ENCODE measurements around the gene E2F6. TPM values are rescaled to one million over a fixed set of nuclear protein-coding genes. Genes with fewer than 3 reads are reported as not detected.

The E2F6 gene
- total and polyA plus RNA-seq, 2 donors (not counting 3 experiments of a cell fraction or from before 2014, with no cell fraction given): 7.9 to 15.7 TPM

DNA sequence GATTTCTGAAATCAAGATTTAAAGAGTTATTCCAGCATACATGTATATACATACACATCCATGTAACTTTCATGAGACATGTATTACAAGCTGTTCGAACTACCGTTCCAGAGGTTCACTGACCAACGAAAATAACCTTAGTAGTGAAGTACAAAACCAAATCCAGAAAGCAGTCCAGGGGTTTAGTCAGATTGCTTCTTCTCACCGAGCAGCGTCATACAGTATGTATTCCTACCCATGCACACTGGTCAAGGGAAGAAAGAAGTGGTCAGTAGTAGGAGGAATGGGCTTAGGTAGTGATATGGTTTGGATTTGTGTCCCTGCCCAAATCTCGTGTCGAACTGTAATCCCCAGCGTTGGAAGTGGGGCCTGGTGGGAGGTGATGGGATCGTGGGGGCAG, 45.3 kb downstream of the E2F6 start:
- Histone ChIP-seq H3K4me1 (ENCODE audit: control insufficient read depth, extremely low read depth, insufficient read depth, low read length) (no peaks in the 10 kb centered on the region), H3K9me1 (replicated peaks; ENCODE audit: control insufficient read depth, extremely low read depth, insufficient read depth, low read length) (no peaks in the 10 kb centered on the region), H2AFZ (ENCODE audit: low read depth, low read length) (no peak overlapping the region), H3K4me3 (replicated peaks in 1 of 3; ENCODE audit: insufficient read depth in 1 of 3, low read depth in 1 of 3, low read length in 3 of 3) (no peak overlapping the region), H4K20me1 (replicated peaks; ENCODE audit: control insufficient read depth, extremely low read depth, insufficient read depth, low read length) (no peaks in the 10 kb centered on the region), H3K9ac (replicated peaks; ENCODE audit: extremely low read depth, insufficient read depth, low read length) (no peak overlapping the region), H3K36me3 (ENCODE audit: control insufficient read depth in 2 of 2, extremely low read depth in 1 of 2, insufficient read depth in 2 of 2, low read length in 2 of 2) (no peaks in the 10 kb centered on the region), H3K27me3 (ENCODE audit: control insufficient read depth in 2 of 2, insufficient read depth in 2 of 2, low read length in 2 of 2) (no peaks in the 10 kb centered on the region), H3K9me3 (replicated peaks; ENCODE audit: control insufficient read depth, insufficient read depth, low read length) (no peaks in the 10 kb centered on the region), H3K27ac (ENCODE audit: insufficient read depth, low read depth, low read length) (no peak overlapping the region), H3K4me2 (ENCODE audit: insufficient read depth, low read length) (no peak overlapping the region), H3K79me2 (ENCODE audit: control insufficient read depth, insufficient read depth, low read length) (no peaks in the 10 kb centered on the region)
- intact Hi-C loops (cut with micrococcal nuclease) (no loop called here), dilution Hi-C loops (cut with MboI; ENCODE audit: extremely low pct_ligation_motif_present, low sequenced_read_pairs) (no loop called here)
- no peak for DNase-seq (ENCODE audit: low read depth, low spot score)
- TF ChIP-seq, protein P1, sequence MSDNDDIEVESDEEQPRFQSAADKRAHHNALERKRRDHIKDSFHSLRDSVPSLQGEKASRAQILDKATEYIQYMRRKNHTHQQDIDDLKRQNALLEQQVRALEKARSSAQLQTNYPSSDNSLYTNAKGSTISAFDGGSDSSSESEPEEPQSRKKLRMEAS (IDR thresholded peaks at IDR 0.05; ENCODE audit: insufficient read depth, insufficient read length): no peak
- no peak for TF ChIP-seq FOS (IDR thresholded peaks at IDR 0.05; ENCODE audit: borderline replicate concordance, insufficient read depth, low read length)
- no peak for TF ChIP-seq GATA2 (IDR thresholded peaks at IDR 0.05; ENCODE audit: insufficient read depth, insufficient read length, low read depth, low read length)
- TF ChIP-seq, protein P2, sequence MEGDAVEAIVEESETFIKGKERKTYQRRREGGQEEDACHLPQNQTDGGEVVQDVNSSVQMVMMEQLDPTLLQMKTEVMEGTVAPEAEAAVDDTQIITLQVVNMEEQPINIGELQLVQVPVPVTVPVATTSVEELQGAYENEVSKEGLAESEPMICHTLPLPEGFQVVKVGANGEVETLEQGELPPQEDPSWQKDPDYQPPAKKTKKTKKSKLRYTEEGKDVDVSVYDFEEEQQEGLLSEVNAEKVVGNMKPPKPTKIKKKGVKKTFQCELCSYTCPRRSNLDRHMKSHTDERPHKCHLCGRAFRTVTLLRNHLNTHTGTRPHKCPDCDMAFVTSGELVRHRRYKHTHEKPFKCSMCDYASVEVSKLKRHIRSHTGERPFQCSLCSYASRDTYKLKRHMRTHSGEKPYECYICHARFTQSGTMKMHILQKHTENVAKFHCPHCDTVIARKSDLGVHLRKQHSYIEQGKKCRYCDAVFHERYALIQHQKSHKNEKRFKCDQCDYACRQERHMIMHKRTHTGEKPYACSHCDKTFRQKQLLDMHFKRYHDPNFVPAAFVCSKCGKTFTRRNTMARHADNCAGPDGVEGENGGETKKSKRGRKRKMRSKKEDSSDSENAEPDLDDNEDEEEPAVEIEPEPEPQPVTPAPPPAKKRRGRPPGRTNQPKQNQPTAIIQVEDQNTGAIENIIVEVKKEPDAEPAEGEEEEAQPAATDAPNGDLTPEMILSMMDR (IDR thresholded peaks at IDR 0.05; ENCODE audit: extremely low read depth in 1 of 2, insufficient read depth in 1 of 2, low read depth in 1 of 2, low read length in 2 of 2): no peak
- no peak for TF ChIP-seq POLR2AphosphoS5 (IDR thresholded peaks at IDR 0.05; ENCODE audit: insufficient read depth, low read depth, low read length)
- no TSS peak for BruUV-seq (replicated peaks)
- ChIA-PET POLR2A (no interaction called here), CTCF (interaction anchor here (1.4 to 2.7 kb wide), 3 partner anchors 8 to 288 kb away, joined by 4 to 13 read pairs (median 12); a partner anchor contains a TSS)
- FAIRE-seq: no peak

DNA sequence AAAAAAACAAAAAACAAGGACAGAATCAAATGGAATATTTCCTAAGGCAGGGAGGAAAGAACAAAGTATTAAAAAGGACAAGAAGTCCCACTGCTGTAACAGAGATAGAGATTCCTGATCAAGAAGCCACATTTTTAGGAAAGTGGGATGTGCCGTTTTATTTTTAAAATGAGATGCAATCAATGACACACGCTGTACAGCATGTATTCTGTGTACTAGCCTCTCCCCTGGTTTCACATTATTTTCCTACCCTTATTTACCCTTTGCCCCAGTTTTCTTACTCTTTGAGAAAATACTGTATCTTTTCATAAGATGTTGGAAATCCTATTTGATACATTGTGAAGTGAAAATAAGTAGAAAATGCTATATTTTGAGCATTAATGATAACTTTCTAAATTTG, 45.8 kb downstream of the E2F6 start:
- no peak overlapping the region for H3K4me2 ChIP-seq (ENCODE audit: insufficient read depth, low read length)
- H2AFZ ChIP-seq (ENCODE audit: low read depth, low read length): no peak overlapping the region
- dilution Hi-C loops (cut with MboI; ENCODE audit: extremely low pct_ligation_motif_present, low sequenced_read_pairs) (no loop called here), intact Hi-C loops (cut with micrococcal nuclease) (no loop called here)
- H3K4me1 ChIP-seq (ENCODE audit: control insufficient read depth, extremely low read depth, insufficient read depth, low read length): no peaks in the 10 kb centered on the region
- TF ChIP-seq, protein P2 (IDR thresholded peaks at IDR 0.05; ENCODE audit: extremely low read depth in 1 of 2, insufficient read depth in 1 of 2, low read depth in 1 of 2, low read length in 2 of 2): no peak
- TF ChIP-seq FOS (IDR thresholded peaks at IDR 0.05; ENCODE audit: borderline replicate concordance, insufficient read depth, low read length) (no peak), POLR2A (IDR thresholded peaks at IDR 0.05; ENCODE audit: low read depth, low read length) (no peak)
- TF ChIP-seq, protein P1 (IDR thresholded peaks at IDR 0.05; ENCODE audit: insufficient read depth, insufficient read length): no peak
- H3K9me3 ChIP-seq (replicated peaks; ENCODE audit: control insufficient read depth, insufficient read depth, low read length): no peaks in the 10 kb centered on the region
- H3K27me3 ChIP-seq (ENCODE audit: control insufficient read depth in 2 of 2, insufficient read depth in 2 of 2, low read length in 2 of 2): no peaks in the 10 kb centered on the region
- no peak for FAIRE-seq
- POLR2A ChIA-PET: no interaction called here
- H3K36me3 ChIP-seq (ENCODE audit: control insufficient read depth in 2 of 2, extremely low read depth in 1 of 2, insufficient read depth in 2 of 2, low read length in 2 of 2): no peaks in the 10 kb centered on the region
- no peaks in the 10 kb centered on the region for H3K79me2 ChIP-seq (ENCODE audit: control insufficient read depth, insufficient read depth, low read length)
- no TSS peak for BruUV-seq (replicated peaks)
- no peaks in the 10 kb centered on the region for H3K9me1 ChIP-seq (replicated peaks; ENCODE audit: control insufficient read depth, extremely low read depth, insufficient read depth, low read length)
- CTCF ChIA-PET: interaction anchor here (1.2 to 2.5 kb wide), 4 partner anchors 9 to 287 kb away, joined by 3 to 12 read pairs (median 4); a partner anchor contains a TSS
- H4K20me1 ChIP-seq (replicated peaks; ENCODE audit: control insufficient read depth, extremely low read depth, insufficient read depth, low read length): no peaks in the 10 kb centered on the region
- H3K9ac ChIP-seq (replicated peaks; ENCODE audit: extremely low read depth, insufficient read depth, low read length): no peak overlapping the region
- H3K27ac ChIP-seq (ENCODE audit: insufficient read depth, low read depth, low read length): no peak overlapping the region
- DNase-seq (ENCODE audit: low read depth, low spot score): no peak
- no peak overlapping the region for H3K4me3 ChIP-seq (replicated peaks in 1 of 3; ENCODE audit: insufficient read depth in 1 of 3, low read depth in 1 of 3, low read length in 3 of 3)
